ENCODE data around the gene OAF.
"Not testable (repeated sequence)": the region's sequence is repeated elsewhere in the genome, so short reads cannot be mapped to it uniquely, and the experiment has no call there.

Gene OAF

GRCh38 chr11:120272303-120272702 lies 61.5 kb downstream of the OAF start:
- DNase-seq (ENCODE audit: low spot score): peak; percentile 88

- peak; percentile 91 for DNase-seq (ENCODE audit: low spot score)
These were observed 62.6 kb downstream of the OAF start for GRCh38 chr11:120273432-120273831.

GRCh38 chr11:120273956-120274355 lies 63.1 kb downstream of the OAF start:
- not testable (repeated sequence) for DNase-seq (ENCODE audit: low spot score)

GRCh38 chr11:120279502-120279901 lies 68.7 kb downstream of the OAF start:
- DNase-seq (ENCODE audit: low spot score): no peak
